Bronchial epithelial cell (primary cell): ENCODE measurements around the gene RNF224. TPM values are rescaled to one million over a fixed set of nuclear protein-coding genes. Genes with fewer than 3 reads are reported as not detected.
"Not testable (repeated sequence)": the region's sequence is repeated elsewhere in the genome, so short reads cannot be mapped to it uniquely, and the experiment has no call there.

Experiments
- DNase-seq: peaks from one replicate; pipeline ENCODE4 v3.0.0-alpha.2; 2010; ENCODE audit warnings: low read depth
- FAIRE-seq: peaks from 2 replicates; lab custom pipeline; 2011; peaks lifted over from hg19 to GRCh38; lab: Jason Lieb, UNC
- H3K27me3 ChIP-seq: 2 replicates; pipeline ENCODE4 v1.5.1; 2011; ENCODE audit warnings: low read length; ENCODE audit not compliant: control insufficient read depth, insufficient read depth
- H3K36me3 ChIP-seq: 2 replicates; pipeline ENCODE4 v1.5.1; 2011; ENCODE audit warnings: low read length; ENCODE audit not compliant: control insufficient read depth, insufficient read depth
- H3K4me3 ChIP-seq: 2 replicates; pipeline ENCODE4 v1.5.1; 2011; ENCODE audit warnings: mild to moderate bottlenecking, low read depth, low read length, control low read depth
- CTCF ChIP-seq: IDR thresholded peaks from 2 replicates; pipeline ENCODE4 v1.5.1; 2011; ENCODE audit warnings: mild to moderate bottlenecking, moderate library complexity, low read length, control low read depth, inconsistent platforms; ENCODE audit not compliant: insufficient read depth, severe bottlenecking
- total RNA-seq: library from RNA; depleted of rRNA; stranded (reverse); fragments of >200 nt; gene quantifications from 2 replicates; pipeline ENCODE4 v1.2.1, GENCODE V29; 2014

Gene RNF224
- total RNA-seq, 1 donor from 2014 or later: under 0.01 TPM

- Histone ChIP-seq H3K27me3 (peaks cover 2% of the 10 kb centered on the region), H3K36me3 (peaks cover 4% of the 10 kb centered on the region), H3K4me3 (no peak overlapping the region)
- DNase-seq (no peak), FAIRE-seq (no peak)
- no peak for TF ChIP-seq CTCF
Observed at GRCh38 chr9:137236936-137237421, 9.7 kb downstream of the RNF224 start.

GRCh38 chr9:137237759-137238726 lies 10.7 kb downstream of the RNF224 start:
- DNase-seq (no peak), FAIRE-seq (no peak)
- Histone ChIP-seq H3K4me3 (no peak overlapping the region), H3K27me3 (peaks cover 2% of the 10 kb centered on the region), H3K36me3 (peaks cover 11% of the 10 kb centered on the region)
- TF ChIP-seq CTCF: no peak

- H3K27me3 ChIP-seq, FAIRE-seq: not testable (repeated sequence)
Observed at GRCh38 chr9:137239541-137240200, 12.4 kb downstream of the RNF224 start.

GRCh38 chr9:137240318-137240840 lies 13.1 kb downstream of the RNF224 start:
- DNase-seq (peak; percentile 28), FAIRE-seq (no peak)
- peak overlapping the region; percentile 61 for H3K4me3 ChIP-seq
- H3K36me3 ChIP-seq: peaks cover 16% of the 10 kb centered on the region
- TF ChIP-seq CTCF: no peak
- no peaks in the 10 kb centered on the region for H3K27me3 ChIP-seq

More at GRCh38 chr9:137239541-137240200, 12.4 kb downstream of the RNF224 start:
- DNase-seq: not testable (repeated sequence)
- Histone ChIP-seq H3K4me3 (peak overlapping the region; percentile 61), H3K36me3 (peaks cover 16% of the 10 kb centered on the region)

- FAIRE-seq: peak; percentile 96
- H3K27me3 ChIP-seq: no peaks in the 10 kb centered on the region
- no peak for TF ChIP-seq CTCF
- DNase-seq: peak; percentile 99
- H3K36me3 ChIP-seq: peaks cover 16% of the 10 kb centered on the region
- peak within 1 kb of the TSS; percentile 90 for H3K4me3 ChIP-seq
Observed at GRCh38 chr9:137240841-137241489, 13.7 kb downstream of the RNF224 start, which contains the start of gene TUBB4B. TUBB4B (plus strand) TSS chr9:137241287; CDS start chr9:137241361, 74 bp downstream.
